CD4-positive, alpha-beta T cell (primary cell): Measurements from ENCODE around the gene EIF4E1B. TPM values are rescaled to one million over a fixed set of nuclear protein-coding genes. Genes with fewer than 3 reads are reported as not detected.

Source experiments
- ATAC-seq: fragments of 200-7000 bp; cut with Tn5 transposase; one replicate; pipeline ENCODE4 v1.10.0; 2022; ENCODE audit warnings: mild to moderate bottlenecking; ENCODE audit not compliant: poor library complexity
- CTCF ChIA-PET: fragments of 350-600 bp; sonication (Branson Sonifier 250); formaldehyde crosslinking; loops from one replicate; lab custom pipeline; 2021; ENCODE audit warnings: antibody characterized with exemption, inconsistent platforms; lab: Charles Lee
- POLR2A ChIA-PET: fragments of 350-600 bp; sonication (Branson Sonifier 250); formaldehyde crosslinking; loops from one replicate; lab custom pipeline; 2021; ENCODE audit warnings: antibody characterized with exemption, inconsistent platforms; lab: Charles Lee
- DNase-seq, 14 experiments: peaks; one replicate each; pipeline ENCODE4 v3.0.0-alpha.2; 2013 to 2020; ENCODE audit warnings: mixed read lengths in 2 of 14
- H3K27ac ChIP-seq, 2 donors: one replicate each; pipeline versions ENCODE4 v1.5.1 to v1.7.0; 2013; ENCODE audit warnings: low read length in 2 of 2, low read depth in 1 of 2, mild to moderate bottlenecking in 1 of 2
- H3K27me3 ChIP-seq, 2 experiments: 1 replicate in 1 of 2; 2 replicates in 1 of 2; pipeline versions ENCODE4 v1.6.1 to v1.7.0; 2013; ENCODE audit warnings: low read length in 2 of 2, control low read depth in 1 of 2, mild to moderate bottlenecking in 1 of 2, moderate library complexity in 1 of 2; ENCODE audit not compliant: insufficient read depth in 2 of 2, control insufficient read depth in 1 of 2
- H3K36me3 ChIP-seq: one replicate; pipeline ENCODE4 v1.6.1; 2013; ENCODE audit warnings: low read length, control low read depth; ENCODE audit not compliant: insufficient read depth
- H3K4me1 ChIP-seq: one replicate; pipeline ENCODE4 v1.6.1; 2013; ENCODE audit warnings: low read length, control low read depth; ENCODE audit not compliant: insufficient read depth
- H3K4me3 ChIP-seq: one replicate; pipeline ENCODE4 v1.5.1; 2013; ENCODE audit warnings: mild to moderate bottlenecking, low read length, moderate library complexity
- H3K9me3 ChIP-seq, 2 experiments: 1 replicate in 1 of 2; 2 replicates in 1 of 2; pipeline versions ENCODE4 v1.6.1 to v1.7.0; 2013; ENCODE audit warnings: low read length in 2 of 2, mild to moderate bottlenecking in 2 of 2, control low read depth in 1 of 2, moderate library complexity in 1 of 2; ENCODE audit not compliant: control insufficient read depth in 1 of 2, insufficient read depth in 1 of 2
- H3K27ac Mint-ChIP-seq: one replicate; pipeline ENCODE4 v1.8.0; 2020; ENCODE audit warnings: mixed read lengths
- H3K27me3 Mint-ChIP-seq: one replicate; pipeline ENCODE4 v1.8.0; 2021; ENCODE audit warnings: mixed read lengths
- H3K36me3 Mint-ChIP-seq: one replicate; pipeline ENCODE4 v1.8.0; 2021; ENCODE audit warnings: low read depth, mixed read lengths
- H3K4me1 Mint-ChIP-seq: one replicate; pipeline ENCODE4 v1.8.0; 2021; ENCODE audit warnings: low read depth, mixed read lengths
- H3K4me3 Mint-ChIP-seq: one replicate; pipeline ENCODE4 v1.8.0; 2020; ENCODE audit warnings: mild to moderate bottlenecking, mixed read lengths
- H3K9me3 Mint-ChIP-seq: one replicate; pipeline ENCODE4 v1.8.0; 2020; ENCODE audit warnings: mixed read lengths
- CTCF ChIP-seq: fragments of 200-600 bp; IDR thresholded peaks from one replicate; pipeline ENCODE4 v1.8.0; 2022; ENCODE audit warnings: antibody characterized with exemption, mild to moderate bottlenecking
- intact Hi-C, 2 experiments: fragments of 100-400 bp; cut with DNase I in 1 of 2; cut with micrococcal nuclease in 1 of 2; formaldehyde crosslinking; loops; one replicate each; pipeline versions ENCODE4 v1.15.1 to v1.9.0; 2023 to 2025; cut with DNase I, micrococcal nuclease
- total RNA-seq, 174 experiments: library from RNA in 2 of 174; stranded (reverse) in 2 of 174; gene quantifications; one replicate each; pipeline ENCODE4 v1.2.3 and lab custom pipeline; 2021 to 2026

EIF4E1B gene
- total RNA-seq, 2 experiments from 2014 or later, result not detected

DNA sequence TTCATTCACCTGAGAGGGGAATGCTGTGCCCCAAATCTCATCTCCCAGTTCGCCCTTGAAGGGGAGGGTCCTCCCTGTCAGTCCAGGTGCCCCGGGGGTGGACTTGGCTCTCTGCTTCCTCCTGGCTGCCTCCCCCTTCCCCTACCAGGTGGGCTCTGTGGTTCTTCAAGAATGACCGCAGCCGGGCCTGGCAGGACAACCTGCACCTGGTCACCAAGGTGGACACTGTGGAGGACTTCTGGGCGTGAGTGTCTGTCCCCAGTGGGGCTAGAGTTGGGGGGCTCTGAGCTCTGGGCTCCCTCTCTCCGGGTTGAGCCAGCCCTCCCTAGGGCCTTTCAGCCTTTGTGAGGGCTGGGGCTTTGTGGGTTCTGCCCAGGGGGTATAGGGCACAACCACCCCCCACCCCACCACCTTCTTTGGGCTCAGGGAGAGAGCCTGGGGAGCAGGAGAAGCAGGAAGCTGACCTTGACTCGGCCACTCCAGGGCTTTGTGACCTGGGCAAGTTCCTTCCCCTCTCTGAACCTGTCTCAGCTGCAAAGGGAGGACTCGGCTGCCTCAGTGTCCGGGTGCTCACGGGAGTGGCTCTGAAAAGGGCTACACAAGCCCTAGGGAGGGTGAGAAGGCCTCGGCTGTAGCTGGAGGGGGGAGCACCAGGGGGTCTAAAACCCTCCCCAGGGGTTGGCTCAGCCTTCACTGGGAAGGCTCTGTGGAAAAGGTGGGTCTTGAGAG, 13.2 kb downstream of the EIF4E1B start:
- Mint-ChIP-seq H3K27ac (no peak overlapping the region), H3K4me1 (peaks cover 30% of the 10 kb centered on the region), H3K27me3 (no peaks in the 10 kb centered on the region), H3K9me3 (no peaks in the 10 kb centered on the region), H3K36me3 (no peaks in the 10 kb centered on the region), H3K4me3 (no peak overlapping the region)
- POLR2A ChIA-PET, result no interaction called here
- no peak for DNase-seq
- ATAC-seq, result no peak
- Histone ChIP-seq H3K4me3 (no peak overlapping the region), H3K4me1 (peaks cover 21% of the 10 kb centered on the region), H3K27me3 (no peaks in the 10 kb centered on the region), H3K36me3 (no peaks in the 10 kb centered on the region), H3K9me3 (no peaks in the 10 kb centered on the region), H3K27ac (no peak overlapping the region)
- CTCF ChIA-PET, result no interaction called here
- no peak for TF ChIP-seq CTCF
- intact Hi-C loops, result loop anchor here in 1 of 2 experiments (10.0 kb wide), 1 partner anchor 1561 kb away; the partner anchor contains the start of gene HNRNPAB

GRCh38 chr5:176644294-176644693, 13.8 kb downstream of the EIF4E1B start:
- Mint-ChIP-seq H3K27ac (no peak overlapping the region), H3K27me3 (no peaks in the 10 kb centered on the region), H3K4me3 (no peak overlapping the region), H3K36me3 (no peaks in the 10 kb centered on the region), H3K4me1 (peaks cover 37% of the 10 kb centered on the region), H3K9me3 (no peaks in the 10 kb centered on the region)
- H3K4me3 ChIP-seq, result no peak overlapping the region
- ChIA-PET POLR2A (no interaction called here), CTCF (no interaction called here)
- DNase-seq (no peak), ATAC-seq (no peak)
- H3K4me1 ChIP-seq, result peaks cover 28% of the 10 kb centered on the region
- TF ChIP-seq CTCF, result no peak
- no peaks in the 10 kb centered on the region for H3K36me3 ChIP-seq
- H3K27ac ChIP-seq, result no peak overlapping the region
- intact Hi-C loops, result loop anchor here in 1 of 2 experiments (10.0 kb wide), 1 partner anchor 1561 kb away; the partner anchor contains the start of gene HNRNPAB
- H3K9me3 ChIP-seq, result no peaks in the 10 kb centered on the region
- H3K27me3 ChIP-seq, result no peaks in the 10 kb centered on the region

DNA sequence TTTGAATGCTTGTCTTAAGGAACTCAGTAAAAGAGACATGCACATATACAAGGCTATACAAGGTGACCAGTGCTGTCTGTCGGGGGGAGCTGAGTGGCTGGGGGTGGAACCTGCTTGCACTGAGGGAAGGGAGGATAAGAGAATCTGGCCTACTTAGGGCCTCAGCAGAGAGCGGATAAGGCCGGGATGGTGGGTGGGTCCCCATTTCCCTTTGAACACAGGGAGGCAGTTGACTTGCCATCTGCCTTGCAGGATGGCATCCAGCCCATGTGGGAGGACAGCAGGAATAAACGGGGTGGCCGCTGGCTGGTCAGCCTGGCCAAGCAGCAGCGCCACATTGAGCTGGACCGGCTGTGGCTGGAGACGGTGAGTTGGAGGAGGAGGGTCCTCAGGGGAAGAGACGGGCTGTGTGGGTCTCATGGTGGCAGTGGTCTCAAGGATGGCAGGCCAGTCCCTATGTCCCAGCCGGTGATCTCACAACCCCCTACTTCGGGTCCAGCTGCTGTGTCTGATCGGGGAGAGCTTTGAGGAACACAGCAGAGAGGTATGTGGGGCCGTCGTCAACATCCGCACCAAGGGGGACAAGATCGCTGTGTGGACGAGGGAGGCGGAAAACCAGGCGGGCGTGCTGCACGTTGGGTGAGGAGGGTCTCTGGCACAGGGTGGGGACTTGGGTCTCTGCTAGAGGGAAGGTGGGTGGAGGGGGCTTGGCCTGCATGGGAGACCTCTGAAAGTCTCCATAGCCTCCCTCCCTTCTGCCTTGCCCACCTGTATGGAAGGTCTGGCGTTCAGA, 14.6 kb downstream of the EIF4E1B start:
- Mint-ChIP-seq H3K4me3 (peak overlapping the region; percentile 57), H3K9me3 (no peaks in the 10 kb centered on the region), H3K4me1 (peaks cover 41% of the 10 kb centered on the region), H3K36me3 (no peaks in the 10 kb centered on the region), H3K27ac (no peak overlapping the region), H3K27me3 (no peaks in the 10 kb centered on the region)
- Histone ChIP-seq H3K4me3 (no peak overlapping the region), H3K27ac (no peak overlapping the region), H3K27me3 (no peaks in the 10 kb centered on the region), H3K36me3 (no peaks in the 10 kb centered on the region), H3K4me1 (peaks cover 35% of the 10 kb centered on the region), H3K9me3 (no peaks in the 10 kb centered on the region)
- ChIA-PET CTCF (no interaction called here), POLR2A (no interaction called here)
- intact Hi-C loops, result loop anchor here in 1 of 2 experiments (5.0 to 10.0 kb wide), 4 partner anchors 103 to 1560 kb away; partner anchors contain the start of genes FAF2, HNRNPAB and UIMC1
- TF ChIP-seq CTCF, result no peak
- no peak for DNase-seq
- no peak for ATAC-seq
